Upper lobe of right lung (tissue), 1 donor: ENCODE results near the gene PLBD2. TPM values are rescaled to one million over a fixed set of nuclear protein-coding genes. Genes with fewer than 3 reads are reported as not detected.

Experiments used
- ATAC-seq: fragments of 200-7000 bp; cut with Tn5 transposase; one replicate; pipeline ENCODE4 v1.9.1; 2020; ENCODE audit warnings: mild to moderate bottlenecking, moderate library complexity
- DNase-seq: peaks from one replicate; pipeline ENCODE4 v3.0.0-alpha.2; 2020
- H3K27ac ChIP-seq: fragments of 200-600 bp; one replicate; pipeline ENCODE4 v1.8.0; 2022
- H3K27me3 ChIP-seq: fragments of 200-600 bp; one replicate; pipeline ENCODE4 v1.8.0; 2022; ENCODE audit warnings: mild to moderate bottlenecking
- H3K36me3 ChIP-seq: fragments of 200-600 bp; one replicate; pipeline ENCODE4 v1.8.0; 2022
- H3K4me1 ChIP-seq: fragments of 200-600 bp; one replicate; pipeline ENCODE4 v1.8.0; 2022
- H3K4me3 ChIP-seq: fragments of 200-600 bp; one replicate; pipeline ENCODE4 v1.8.0; 2022; ENCODE audit warnings: mild to moderate bottlenecking
- H3K9me3 ChIP-seq: fragments of 200-600 bp; one replicate; pipeline ENCODE4 v1.8.0; 2022
- CTCF ChIP-seq: fragments of 200-600 bp; IDR thresholded peaks from one replicate; pipeline ENCODE4 v1.8.0; 2022; ENCODE audit warnings: antibody characterized with exemption
- intact Hi-C: fragments of 100-400 bp; cut with DNase I; formaldehyde crosslinking; loops from one replicate; pipeline ENCODE4 v1.11.0; 2022
- total RNA-seq: library from RNA; stranded (reverse); fragmentation: NEBNext Ultra II Directional; extraction: Animal tissue kit (Norgen Biotek cat#: 25700); gene quantifications from one replicate; pipeline ENCODE4 v1.2.1, GENCODE V29; 2021
- donor health status: DM: no; HTN: yes; CAD: no; lungs with severe emphysema.

PLBD2 gene
- total RNA-seq, 1 donor from 2014 or later = 41.0 TPM

GRCh38 chr12:113397497-113398197, 39.3 kb downstream of the PLBD2 start:
- H3K36me3 ChIP-seq = no peaks in the 10 kb centered on the region
- peaks cover 16% of the 10 kb centered on the region for H3K27me3 ChIP-seq

GRCh38 chr12:113398346-113399290, 40.2 kb downstream of the PLBD2 start:
- Histone ChIP-seq H3K27me3 (peaks cover 16% of the 10 kb centered on the region), H3K36me3 (no peaks in the 10 kb centered on the region), H3K27ac (no peak overlapping the region), H3K4me1 (peaks cover 2% of the 10 kb centered on the region), H3K4me3 (no peak overlapping the region), H3K9me3 (no peaks in the 10 kb centered on the region)
- intact Hi-C loops = no loop called here
- no peak for ATAC-seq
- no peak for TF ChIP-seq CTCF
- DNase-seq = no peak

More at GRCh38 chr12:113397497-113398197, 39.3 kb downstream of the PLBD2 start:
- ATAC-seq (no peak), DNase-seq (no peak)
- no peak overlapping the region for H3K27ac ChIP-seq
- TF ChIP-seq CTCF = no peak
- H3K9me3 ChIP-seq = no peaks in the 10 kb centered on the region
- H3K4me1 ChIP-seq = no peaks in the 10 kb centered on the region
- intact Hi-C loops = no loop called here
- no peak overlapping the region for H3K4me3 ChIP-seq

GRCh38 chr12:113399490-113399889, 41.1 kb downstream of the PLBD2 start:
- Histone ChIP-seq H3K4me3 (no peak overlapping the region), H3K27ac (no peak overlapping the region), H3K27me3 (peaks cover 16% of the 10 kb centered on the region), H3K4me1 (peaks cover 11% of the 10 kb centered on the region), H3K36me3 (no peaks in the 10 kb centered on the region), H3K9me3 (no peaks in the 10 kb centered on the region)
- intact Hi-C loops = no loop called here
- no peak for TF ChIP-seq CTCF
- no peak for DNase-seq
- ATAC-seq = no peak

GRCh38 chr12:113400362-113400761, 42.0 kb downstream of the PLBD2 start:
- ATAC-seq (no peak), DNase-seq (no peak)
- Histone ChIP-seq H3K4me3 (no peak overlapping the region), H3K27ac (no peak overlapping the region), H3K4me1 (peaks cover 13% of the 10 kb centered on the region), H3K36me3 (no peaks in the 10 kb centered on the region), H3K27me3 (peaks cover 16% of the 10 kb centered on the region), H3K9me3 (no peaks in the 10 kb centered on the region)
- intact Hi-C loops = no loop called here
- no peak for TF ChIP-seq CTCF

GRCh38 chr12:113401066-113402000, 42.9 kb downstream of the PLBD2 start:
- no peaks in the 10 kb centered on the region for H3K9me3 ChIP-seq
- no peak for TF ChIP-seq CTCF
- H3K4me1 ChIP-seq = peaks cover 13% of the 10 kb centered on the region
- H3K4me3 ChIP-seq = no peak overlapping the region
- intact Hi-C loops = no loop called here
- ATAC-seq = no peak
- H3K27ac ChIP-seq = no peak overlapping the region
- H3K36me3 ChIP-seq = no peaks in the 10 kb centered on the region
- no peak for DNase-seq
- H3K27me3 ChIP-seq = peaks cover 16% of the 10 kb centered on the region
